OCI-LY3 (cell line): ENCODE results near the gene INTS2.

Source experiments
- EZH2phosphoT487 ChIP-seq: fragments of 200-600 bp; shearing (Covaris generic); IDR thresholded peaks from 2 replicates; pipeline ENCODE4 v1.6.1; 2018; ENCODE audit warnings: antibody characterized with exemption, mixed run types, low read depth
- TF ChIP-seq, protein P1 (sequence below): fragments of 200-600, 300-600 bp; sonication (generic); IDR thresholded peaks from 2 replicates; pipeline ENCODE4 v1.5.1; 2014; ENCODE audit warnings: antibody characterized with exemption, low read length, low read depth

DNA sequence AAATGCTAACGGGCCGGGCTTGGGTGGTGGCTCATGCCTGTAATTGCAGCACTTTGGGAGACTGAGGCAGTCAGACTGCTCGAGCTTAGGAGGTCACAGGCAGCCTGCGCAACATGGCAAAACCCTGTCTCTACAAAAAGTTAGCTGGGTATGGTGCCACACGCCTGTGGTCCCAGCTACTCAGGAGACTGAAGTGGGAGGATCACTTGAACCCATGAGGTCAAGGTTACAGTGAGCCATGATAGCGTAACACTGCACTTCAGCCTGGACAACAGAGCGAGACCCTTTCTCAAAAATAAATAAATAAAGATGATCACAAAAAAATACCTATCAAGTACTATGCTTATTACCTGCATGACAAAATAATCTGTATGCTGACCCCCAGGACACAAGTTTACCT lies 46.3 kb upstream of the INTS2 start:
- TF ChIP-seq, protein P1, sequence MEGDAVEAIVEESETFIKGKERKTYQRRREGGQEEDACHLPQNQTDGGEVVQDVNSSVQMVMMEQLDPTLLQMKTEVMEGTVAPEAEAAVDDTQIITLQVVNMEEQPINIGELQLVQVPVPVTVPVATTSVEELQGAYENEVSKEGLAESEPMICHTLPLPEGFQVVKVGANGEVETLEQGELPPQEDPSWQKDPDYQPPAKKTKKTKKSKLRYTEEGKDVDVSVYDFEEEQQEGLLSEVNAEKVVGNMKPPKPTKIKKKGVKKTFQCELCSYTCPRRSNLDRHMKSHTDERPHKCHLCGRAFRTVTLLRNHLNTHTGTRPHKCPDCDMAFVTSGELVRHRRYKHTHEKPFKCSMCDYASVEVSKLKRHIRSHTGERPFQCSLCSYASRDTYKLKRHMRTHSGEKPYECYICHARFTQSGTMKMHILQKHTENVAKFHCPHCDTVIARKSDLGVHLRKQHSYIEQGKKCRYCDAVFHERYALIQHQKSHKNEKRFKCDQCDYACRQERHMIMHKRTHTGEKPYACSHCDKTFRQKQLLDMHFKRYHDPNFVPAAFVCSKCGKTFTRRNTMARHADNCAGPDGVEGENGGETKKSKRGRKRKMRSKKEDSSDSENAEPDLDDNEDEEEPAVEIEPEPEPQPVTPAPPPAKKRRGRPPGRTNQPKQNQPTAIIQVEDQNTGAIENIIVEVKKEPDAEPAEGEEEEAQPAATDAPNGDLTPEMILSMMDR, result no peak
- no peak for TF ChIP-seq EZH2phosphoT487
